Astrocyte of the spinal cord (primary cell): Measurements from ENCODE around the gene FCHO1.

Source experiments
- DNase-seq: peaks from one replicate; pipeline ENCODE4 v3.0.0; 2011; ENCODE audit warnings: low read depth, low spot score
- H3K4me3 ChIP-seq: 2 replicates; pipeline ENCODE4 v1.5.1; 2011; ENCODE audit warnings: low read depth, mild to moderate bottlenecking, low read length, moderate library complexity
- CTCF ChIP-seq: IDR thresholded peaks from 2 replicates; pipeline ENCODE4 v1.5.1; 2012; ENCODE audit warnings: low read depth, mild to moderate bottlenecking, low read length, inconsistent platforms
- in situ Hi-C: cut with HindIII; loops from 2 replicates; pipeline ENCODE4 v1.10.0; 2017; ENCODE audit warnings: low sequenced_read_pairs

The FCHO1 gene

GRCh38 chr19:17824339-17824738 lies 73.1 kb downstream of the FCHO1 start:
- no peak for TF ChIP-seq CTCF
- in situ Hi-C loops: no loop called here
- no peak for DNase-seq

GRCh38 chr19:17826508-17827056 lies 75.3 kb downstream of the FCHO1 start:
- DNase-seq: no peak
- in situ Hi-C loops: no loop called here
- TF ChIP-seq CTCF: no peak
- no peak overlapping the region for H3K4me3 ChIP-seq

More at GRCh38 chr19:17824339-17824738, 73.1 kb downstream of the FCHO1 start:
- H3K4me3 ChIP-seq: no peak overlapping the region

GRCh38 chr19:17829855-17830566 lies 78.7 kb downstream of the FCHO1 start:
- peak; percentile 13 for DNase-seq
- H3K4me3 ChIP-seq: peak overlapping the region; percentile 2
- in situ Hi-C loops: no loop called here
- TF ChIP-seq CTCF: no peak

- in situ Hi-C loops: no loop called here
- H3K4me3 ChIP-seq: peak overlapping the region; percentile 2
- DNase-seq: peak; percentile 69
- TF ChIP-seq CTCF: no peak
Measured at GRCh38 chr19:17830567-17831418, 79.5 kb downstream of the FCHO1 start.

GRCh38 chr19:17831419-17831888 lies 80.2 kb downstream of the FCHO1 start:
- H3K4me3 ChIP-seq: no peak overlapping the region
- DNase-seq: no peak
- in situ Hi-C loops: no loop called here
- TF ChIP-seq CTCF: no peak

- in situ Hi-C loops: no loop called here
- H3K4me3 ChIP-seq: no peak overlapping the region
- no peak for TF ChIP-seq CTCF
- no peak for DNase-seq
Measured at GRCh38 chr19:17832443-17833208, 81.3 kb downstream of the FCHO1 start.
